Measurements from ENCODE around the gene STXBP6.
"Not testable (repeated sequence)": the region's sequence is repeated elsewhere in the genome, so short reads cannot be mapped to it uniquely, and the experiment has no call there.

Gene STXBP6

GRCh38 chr14:24817212-24818057, 232.5 kb downstream of the STXBP6 start:
- DNase-seq, result no peak

- no peak for DNase-seq
Observed at GRCh38 chr14:24816929-24817211, 233.1 kb downstream of the STXBP6 start.

- DNase-seq, result no peak
Observed at GRCh38 chr14:24816011-24816928, 233.7 kb downstream of the STXBP6 start.

DNA sequence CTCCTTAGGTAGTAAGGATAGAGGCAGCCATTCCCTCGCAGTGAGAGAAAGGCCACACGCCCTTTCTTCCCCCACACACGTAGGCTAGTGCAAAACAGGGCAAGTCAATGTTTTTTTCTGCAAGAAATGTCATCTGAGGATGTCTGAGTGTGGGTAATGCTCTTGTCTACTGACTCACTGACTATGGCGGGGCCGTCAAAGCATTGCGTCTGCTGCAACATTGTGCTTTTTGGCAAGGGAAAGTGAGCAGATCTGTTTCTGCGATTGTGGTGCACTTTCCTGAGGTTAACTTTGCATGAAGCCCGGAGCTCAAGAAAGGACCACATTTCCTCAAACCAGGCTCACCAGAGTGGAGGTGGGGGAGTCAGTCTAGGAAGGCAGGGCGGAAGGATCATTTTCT, 234.4 kb downstream of the STXBP6 start:
- DNase-seq, result no peak

DNA sequence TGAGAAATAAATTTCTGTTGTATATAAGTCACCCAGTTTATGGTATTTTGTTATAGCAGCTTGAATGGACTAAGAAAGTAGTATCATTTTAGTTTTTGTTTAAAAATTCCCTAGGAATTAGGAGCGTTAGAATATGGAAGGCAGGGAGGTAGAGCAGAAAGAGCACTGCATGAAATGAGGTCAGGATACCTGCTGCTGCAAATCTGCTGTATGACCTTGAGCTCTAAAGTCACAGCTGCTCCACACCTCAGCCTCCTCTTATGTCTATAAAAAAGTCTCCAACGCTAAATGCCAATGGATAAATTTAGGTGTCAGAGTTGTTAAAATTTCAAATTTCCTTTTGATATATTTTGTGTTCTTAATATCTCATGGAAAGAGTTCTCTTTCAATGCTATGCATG, 235.0 kb downstream of the STXBP6 start:
- DNase-seq, result no peak

DNA sequence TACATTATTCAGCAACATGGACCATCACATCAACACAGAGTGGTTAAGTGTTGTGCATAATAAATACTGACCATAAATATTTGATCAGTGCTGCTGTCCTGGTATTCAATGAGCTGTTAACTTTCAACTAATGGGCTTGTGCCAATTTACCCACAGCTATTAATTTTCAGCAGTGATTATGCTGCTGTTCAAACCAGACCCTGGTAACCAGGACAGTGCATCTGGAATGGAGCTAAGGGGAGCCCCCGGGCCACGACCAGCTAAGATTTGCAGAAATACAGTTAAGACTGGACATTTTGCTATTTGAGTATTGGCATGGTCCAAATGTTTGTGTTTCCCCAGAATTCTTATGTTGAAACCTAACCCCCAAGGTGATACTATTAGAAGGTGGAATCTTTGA, 235.6 kb downstream of the STXBP6 start:
- no peak for DNase-seq

DNA sequence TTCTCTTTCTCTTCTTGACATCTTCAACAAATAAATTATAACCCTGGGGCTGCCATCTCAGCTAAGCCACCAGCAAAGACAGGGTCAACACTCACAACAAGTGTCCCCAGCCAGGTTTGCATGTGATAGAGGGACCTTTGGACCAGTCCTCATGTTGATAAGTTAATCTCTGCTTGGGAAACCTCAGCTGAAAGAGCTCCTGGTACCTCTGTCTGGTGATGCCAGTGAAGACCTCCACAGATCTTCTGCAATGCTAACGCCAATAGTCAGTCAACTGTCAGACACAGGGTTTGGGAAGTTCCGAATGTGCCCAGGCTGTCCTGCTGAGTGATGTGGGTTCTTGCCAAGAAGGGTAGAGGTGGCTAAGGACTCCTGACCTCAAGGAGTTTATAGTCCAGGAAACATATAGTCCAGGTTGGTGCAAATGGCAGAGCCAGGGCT, 236.1 kb downstream of the STXBP6 start:
- DNase-seq, result no peak

DNA sequence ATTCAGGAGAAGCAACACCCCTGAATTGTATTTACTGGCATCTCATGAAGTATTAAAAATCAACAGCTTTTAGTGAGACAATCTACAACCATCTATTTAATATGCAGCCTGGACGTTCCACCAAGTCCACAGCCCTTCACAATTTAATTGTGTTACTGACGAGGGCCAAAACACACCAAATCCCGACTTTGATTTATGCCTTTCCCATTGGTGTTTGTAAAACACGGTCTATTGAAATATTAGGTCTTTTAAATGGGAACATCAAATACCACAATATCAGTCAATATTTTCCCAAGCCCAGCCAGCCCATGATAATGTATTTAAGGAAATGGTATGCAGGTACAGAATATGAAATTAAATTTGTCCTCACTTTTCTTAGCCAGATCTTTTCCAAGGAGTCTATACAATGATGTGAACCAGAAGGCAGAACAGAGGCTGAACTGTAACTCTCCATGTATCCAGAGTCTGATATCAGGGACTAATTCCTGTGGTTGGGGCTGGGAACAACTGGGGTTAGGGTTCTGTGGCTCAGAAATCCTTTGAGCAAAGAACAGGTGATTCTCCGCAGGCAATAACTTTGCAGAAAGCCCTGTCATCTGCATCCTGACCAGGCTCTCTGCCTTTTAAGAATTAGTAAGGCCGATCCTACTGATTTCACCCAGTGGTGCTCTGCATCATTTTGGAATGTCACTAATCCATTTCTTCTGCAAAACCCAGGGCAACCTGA, 236.7 kb downstream of the STXBP6 start:
- DNase-seq, result no peak

GRCh38 chr14:24809135-24809534, 240.8 kb downstream of the STXBP6 start:
- no peak for DNase-seq

- DNase-seq, result no peak
Observed at GRCh38 chr14:24808412-24808811, 241.5 kb downstream of the STXBP6 start.

DNA sequence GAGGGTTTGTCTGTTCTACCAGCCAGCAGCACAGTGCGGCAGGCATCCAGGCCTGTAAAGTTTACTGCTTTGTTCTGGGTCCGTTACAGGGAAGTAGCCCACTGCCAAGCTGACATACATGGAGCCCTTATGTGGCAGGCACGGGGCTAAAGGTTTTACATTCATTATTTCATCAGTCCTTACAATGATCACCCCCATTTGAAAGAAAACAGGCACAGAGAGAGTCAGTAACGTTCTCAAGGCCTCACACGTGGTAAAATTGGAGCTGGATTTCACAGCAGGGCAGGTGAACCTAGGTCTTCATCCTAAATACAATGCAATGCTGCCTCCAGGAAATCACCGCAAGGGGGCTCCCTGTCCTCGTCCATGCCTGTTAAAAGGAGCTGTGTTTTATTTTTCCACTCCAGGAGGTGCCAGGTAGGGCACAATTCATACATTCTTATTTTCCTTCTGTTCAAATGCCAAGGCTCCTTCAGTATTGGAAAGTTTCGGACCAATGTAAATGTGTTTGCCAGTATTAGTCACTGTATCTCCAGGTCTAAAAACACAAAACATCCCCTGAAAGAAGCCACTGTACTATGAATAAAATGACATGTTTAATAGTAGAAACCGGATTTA, 243.8 kb downstream of the STXBP6 start:
- peak; percentile 69 for DNase-seq

DNA sequence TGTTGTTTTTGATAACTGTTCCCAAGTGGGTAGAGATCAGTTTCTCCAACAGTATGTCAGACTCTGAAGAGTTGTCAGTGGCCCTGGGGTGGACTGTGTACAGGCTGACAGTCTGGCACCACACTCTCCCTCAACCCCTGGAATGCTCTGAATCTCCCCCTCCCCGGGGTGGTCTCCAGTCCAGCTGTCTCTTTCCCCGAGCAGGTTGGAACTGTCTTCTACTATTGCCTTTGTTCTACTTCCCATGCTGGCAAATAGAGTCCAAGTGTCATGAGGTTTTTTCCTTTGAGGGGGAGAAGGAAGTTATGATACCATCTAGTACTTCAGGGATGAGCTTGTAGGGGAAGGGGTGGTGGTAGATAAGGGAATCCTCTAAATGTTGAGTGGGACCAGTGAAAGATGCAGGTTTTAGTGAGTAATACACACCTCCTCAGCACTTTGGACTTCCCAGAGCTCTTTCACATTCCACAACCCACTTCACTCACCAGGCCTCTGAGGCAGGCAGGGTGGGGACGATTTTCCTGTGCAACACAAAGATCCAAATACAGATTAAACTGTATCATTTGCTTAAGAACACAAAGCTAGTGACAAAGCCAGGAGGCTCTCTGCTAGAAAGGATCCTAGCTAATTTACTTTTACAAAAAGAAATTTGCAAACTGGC, 245.3 kb downstream of the STXBP6 start:
- no peak for DNase-seq

- no peak for DNase-seq
Observed at GRCh38 chr14:24803933-24804494, 245.9 kb downstream of the STXBP6 start.

GRCh38 chr14:24803426-24803825, 246.5 kb downstream of the STXBP6 start:
- not testable (repeated sequence) for DNase-seq

DNA sequence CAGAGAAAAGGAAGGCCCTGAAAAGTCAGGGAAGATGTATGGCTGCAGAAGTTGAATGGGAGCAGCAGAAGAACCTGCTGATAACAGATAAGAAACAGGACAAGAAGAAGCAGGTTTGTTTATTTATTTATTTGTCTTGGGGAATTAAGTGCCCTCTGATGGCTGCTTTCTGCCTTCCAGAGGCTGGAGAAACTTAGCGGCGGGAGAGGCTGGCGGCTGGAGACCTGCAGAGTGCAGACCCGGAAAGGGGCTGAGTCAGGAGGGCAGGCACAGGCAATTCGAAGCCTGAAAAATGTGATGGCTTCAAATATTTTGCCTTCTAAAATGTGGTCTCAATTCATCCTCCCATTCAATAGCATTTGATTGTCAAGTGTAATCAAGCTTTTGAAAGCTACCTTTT, 247.7 kb downstream of the STXBP6 start:
- no peak for DNase-seq

- no peak for DNase-seq
Observed at GRCh38 chr14:24801024-24801423, 248.9 kb downstream of the STXBP6 start.

DNA sequence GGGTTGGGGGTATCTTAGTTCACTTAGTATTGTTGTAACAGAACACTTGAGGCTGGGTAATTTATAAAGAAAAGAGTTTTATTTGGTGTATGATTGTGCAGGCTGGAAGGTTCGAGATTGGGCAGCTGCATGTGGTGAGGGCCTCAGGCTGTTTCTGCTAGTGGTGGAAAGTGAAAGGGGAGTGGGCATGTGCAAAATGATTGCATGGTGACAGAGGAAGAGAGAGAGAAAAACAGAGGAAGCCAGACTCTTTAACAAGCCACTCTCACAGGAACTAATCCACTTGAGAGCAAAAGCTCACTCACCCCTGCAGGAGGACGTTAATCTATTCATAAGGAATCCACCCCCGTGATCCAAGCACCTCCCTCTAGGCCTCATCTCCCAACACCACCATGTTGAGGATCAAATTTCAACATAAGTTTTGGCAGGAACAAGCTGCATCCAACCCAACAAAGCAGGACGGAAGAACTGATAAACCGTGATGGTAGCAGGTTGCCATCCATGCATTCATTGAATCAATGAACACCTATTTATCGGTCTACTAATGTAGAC, 251.0 kb downstream of the STXBP6 start:
- DNase-seq, result no peak

DNA sequence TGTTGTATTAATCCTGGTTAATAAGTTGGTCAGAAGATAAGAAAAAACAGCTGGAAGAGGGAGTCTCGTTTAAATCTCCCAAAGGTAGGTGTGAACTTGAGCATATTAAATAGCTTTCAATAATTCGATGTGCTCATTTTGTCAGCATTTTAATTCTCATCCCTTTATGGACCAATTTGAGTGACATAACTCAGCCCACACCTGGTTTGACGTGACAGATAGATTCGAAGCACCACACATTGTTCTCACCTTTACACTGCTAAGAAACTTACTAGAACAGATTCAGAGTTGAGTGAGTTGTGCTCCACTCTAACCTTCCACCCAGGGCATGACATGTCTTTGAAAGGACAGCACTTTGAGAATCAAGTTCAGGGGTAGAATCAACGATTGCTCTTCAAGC, 254.5 kb downstream of the STXBP6 start:
- DNase-seq, result no peak

GRCh38 chr14:24794644-24795305, 255.2 kb downstream of the STXBP6 start:
- no peak for DNase-seq

DNA sequence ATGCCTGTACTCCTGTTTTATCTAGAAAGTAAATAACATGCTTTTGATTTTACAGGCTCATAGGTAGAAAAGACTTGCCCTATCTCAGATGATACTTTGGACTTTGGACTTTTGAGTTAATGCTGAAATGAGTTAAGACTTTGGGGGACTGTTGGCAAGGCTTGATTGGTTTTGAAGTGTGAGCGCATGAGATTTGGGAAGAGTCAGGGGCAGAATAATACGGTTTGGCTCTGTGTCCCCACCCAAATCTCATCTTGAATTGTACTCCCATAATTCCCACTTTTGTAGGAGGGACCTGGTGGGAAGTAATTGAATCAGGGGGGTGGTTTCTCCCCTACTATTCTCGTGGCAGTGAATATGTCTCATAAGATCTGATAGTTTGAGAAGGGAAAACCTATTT, 259.8 kb downstream of the STXBP6 start:
- DNase-seq, result no peak

GRCh38 chr14:24789378-24789884, 260.5 kb downstream of the STXBP6 start:
- no peak for DNase-seq

All from stimulated activated CD4-positive, alpha-beta T cell treated with anti-CD3 and anti-CD28 coated beads, Interleukin-15, amount 100 ng/mL, for 24 hours (primary cell).